NCI-H1436 treated with DMSO at 0.1 percent for 48 hours (cell line): Measurements from ENCODE around the gene FRMPD1.
A peak's percentile ranks its signal among the peaks of the same experiment; 100 is the strongest.

Experiments used
- DNase-seq: peaks from one replicate; lab custom pipeline; 2025; lab: John Stamatoyannopoulos, UW

Gene FRMPD1

GRCh38 chr9:37778534-37778933 is 127.8 kb downstream of the FRMPD1 start:
- no peak for DNase-seq

- DNase-seq = no peak
These were observed 133.5 kb downstream of the FRMPD1 start for GRCh38 chr9:37784291-37784615.

GRCh38 chr9:37784616-37785483 is 134.1 kb downstream of the FRMPD1 start, which contains the start of gene EXOSC3:
TSS of gene EXOSC3 (minus strand) at chr9:37785064. CDS start at chr9:37785044, 20 bp downstream.
- peak; percentile 25 for DNase-seq

- DNase-seq = no peak
These were observed 136.3 kb downstream of the FRMPD1 start for GRCh38 chr9:37787059-37787458.

- DNase-seq = no peak
These were observed 137.6 kb downstream of the FRMPD1 start for GRCh38 chr9:37788332-37788731.

GRCh38 chr9:37790096-37790495 is 139.3 kb downstream of the FRMPD1 start:
- no peak for DNase-seq

GRCh38 chr9:37792122-37792521 is 141.4 kb downstream of the FRMPD1 start:
- no peak for DNase-seq

- no peak for DNase-seq
These were observed 145.5 kb downstream of the FRMPD1 start for GRCh38 chr9:37796232-37796631.
